SK-N-MC (cell line): Measurements from ENCODE around the gene AAK1.
"Not testable (repeated sequence)": the region's sequence is repeated elsewhere in the genome, so short reads cannot be mapped to it uniquely, and the experiment has no call there.

Experiments used
- DNase-seq: peaks from one replicate; pipeline ENCODE4 v3.0.0-alpha.2; 2011; ENCODE audit warnings: low read depth, low spot score
- H3K27ac ChIP-seq: fragments of 200-600 bp; sonication (generic); 2 replicates; pipeline ENCODE4 v1.5.1; 2016; ENCODE audit warnings: mixed run types
- H3K36me3 ChIP-seq: fragments of 200-600 bp; sonication (generic); 2 replicates; pipeline ENCODE4 v1.6.1; 2017; ENCODE audit warnings: antibody characterized with exemption, low read length, mixed read lengths; ENCODE audit not compliant: insufficient read depth
- H3K4me3 ChIP-seq: fragments of 200-600 bp; sonication (generic); 2 replicates; pipeline ENCODE4 v1.5.1; 2016
- H3K9ac ChIP-seq: fragments of 200-600 bp; sonication (generic); 2 replicates; pipeline ENCODE4 v1.8.0; 2017; ENCODE audit warnings: mixed run types, mixed read lengths; ENCODE audit not compliant: insufficient read length
- H3K9me3 ChIP-seq: fragments of 200-600 bp; sonication (generic); 2 replicates; pipeline ENCODE4 v1.6.1; 2017; ENCODE audit warnings: low read depth, mild to moderate bottlenecking, antibody characterized with exemption, low read length, moderate library complexity, mixed read lengths
- EZH2 ChIP-seq: fragments of 200-600 bp; sonication (generic); IDR thresholded peaks from one replicate; pipeline ENCODE4 v1.6.1; 2017; ENCODE audit warnings: antibody characterized with exemption
- FOXP2 ChIP-seq: optimal IDR thresholded peaks from 2 replicates; pipeline ENCODE3; 2011; ENCODE audit warnings: mild to moderate bottlenecking, moderate library complexity; ENCODE audit not compliant: insufficient read depth; ENCODE audit errors: extremely low read length, control extremely low read depth
- POLR2AphosphoS5 ChIP-seq: IDR thresholded peaks from 2 replicates; pipeline ENCODE4 v1.6.1; 2012; ENCODE audit warnings: mild to moderate bottlenecking, low read depth, low read length, borderline replicate concordance

The AAK1 gene

GRCh38 chr2:69683170-69683971 is 39.8 kb upstream of the AAK1 start:
- peak; percentile 16 for DNase-seq
- Histone ChIP-seq H3K9me3 (no peaks in the 10 kb centered on the region), H3K27ac (no peak overlapping the region), H3K4me3 (no peak overlapping the region), H3K9ac (no peak overlapping the region), H3K36me3 (no peaks in the 10 kb centered on the region)
- no peak for TF ChIP-seq EZH2
- no peak for TF ChIP-seq POLR2AphosphoS5
- no peak for TF ChIP-seq FOXP2

GRCh38 chr2:69682525-69682924 is 39.0 kb upstream of the AAK1 start:
- TF ChIP-seq FOXP2, result no peak
- TF ChIP-seq POLR2AphosphoS5, result no peak
- TF ChIP-seq EZH2, result no peak
- no peak overlapping the region for H3K4me3 ChIP-seq
- no peaks in the 10 kb centered on the region for H3K9me3 ChIP-seq
- DNase-seq, result no peak
- no peak overlapping the region for H3K9ac ChIP-seq
- H3K27ac ChIP-seq, result no peak overlapping the region
- H3K36me3 ChIP-seq, result no peaks in the 10 kb centered on the region

GRCh38 chr2:69680001-69680675 is 36.6 kb upstream of the AAK1 start:
- no peak for DNase-seq
- TF ChIP-seq FOXP2 (no peak), POLR2AphosphoS5 (no peak), EZH2 (no peak)
- Histone ChIP-seq H3K36me3 (no peaks in the 10 kb centered on the region), H3K9me3 (no peaks in the 10 kb centered on the region), H3K9ac (no peak overlapping the region), H3K4me3 (no peak overlapping the region), H3K27ac (no peak overlapping the region)

- no peaks in the 10 kb centered on the region for H3K9me3 ChIP-seq
- DNase-seq, result no peak
- H3K27ac ChIP-seq, result no peak overlapping the region
- TF ChIP-seq FOXP2 (no peak), EZH2 (no peak), POLR2AphosphoS5 (no peak)
- H3K9ac ChIP-seq, result no peak overlapping the region
- H3K36me3 ChIP-seq, result no peaks in the 10 kb centered on the region
- H3K4me3 ChIP-seq, result no peak overlapping the region
Measured at GRCh38 chr2:69677914-69678313, 34.4 kb upstream of the AAK1 start.

- Histone ChIP-seq H3K9ac (no peak overlapping the region), H3K36me3 (no peaks in the 10 kb centered on the region), H3K4me3 (no peak overlapping the region), H3K9me3 (no peaks in the 10 kb centered on the region), H3K27ac (no peak overlapping the region)
- TF ChIP-seq FOXP2, result no peak
- TF ChIP-seq EZH2, result no peak
- no peak for TF ChIP-seq POLR2AphosphoS5
- no peak for DNase-seq
Measured at GRCh38 chr2:69676146-69676545, 32.6 kb upstream of the AAK1 start.

GRCh38 chr2:69674316-69674670 is 30.8 kb upstream of the AAK1 start:
- Histone ChIP-seq H3K27ac (no peak overlapping the region), H3K9ac (no peak overlapping the region), H3K4me3 (no peak overlapping the region), H3K9me3 (no peaks in the 10 kb centered on the region), H3K36me3 (no peaks in the 10 kb centered on the region)
- TF ChIP-seq FOXP2, result no peak
- no peak for TF ChIP-seq EZH2
- no peak for TF ChIP-seq POLR2AphosphoS5
- no peak for DNase-seq

- H3K9ac ChIP-seq, H3K4me3 ChIP-seq, H3K27ac ChIP-seq: not testable (repeated sequence)
Measured at GRCh38 chr2:69673098-69673497, 29.6 kb upstream of the AAK1 start.

GRCh38 chr2:69669666-69670065 is 26.1 kb upstream of the AAK1 start:
- Histone ChIP-seq H3K9ac (no peak overlapping the region), H3K36me3 (no peaks in the 10 kb centered on the region), H3K9me3 (no peaks in the 10 kb centered on the region), H3K27ac (no peak overlapping the region), H3K4me3 (no peak overlapping the region)
- no peak for DNase-seq
- no peak for TF ChIP-seq EZH2
- TF ChIP-seq FOXP2, result no peak
- TF ChIP-seq POLR2AphosphoS5, result no peak

More at GRCh38 chr2:69673098-69673497, 29.6 kb upstream of the AAK1 start:
- DNase-seq, H3K36me3 ChIP-seq, H3K9me3 ChIP-seq: not testable (repeated sequence)

- H3K27ac ChIP-seq, result no peak overlapping the region
- H3K9ac ChIP-seq, result no peak overlapping the region
- H3K36me3 ChIP-seq, result no peaks in the 10 kb centered on the region
- no peak for TF ChIP-seq EZH2
- TF ChIP-seq FOXP2, result no peak
- no peaks in the 10 kb centered on the region for H3K9me3 ChIP-seq
- no peak for DNase-seq
- H3K4me3 ChIP-seq, result no peak overlapping the region
Measured at GRCh38 chr2:69668598-69668997, 25.1 kb upstream of the AAK1 start.
